Tibial artery (tissue), 4 donors: ENCODE results near the gene STH.

Experiments
- DNase-seq, 2 donors: peaks; one replicate each; pipeline ENCODE4 v3.0.0-alpha.2; 2019
- H3K27ac ChIP-seq, 2 donors: fragments of 200-600 bp; sonication (generic) in 1 of 2; 1 replicate in 1 of 2; 2 replicates in 1 of 2; pipeline ENCODE4 v1.5.1; 2018 to 2019; ENCODE audit warnings: mild to moderate bottlenecking in 1 of 2
- H3K27me3 ChIP-seq, 2 donors: fragments of 200-600 bp; sonication (generic) in 1 of 2; one replicate each; pipeline versions ENCODE4 v1.5.1 to v1.6.0; 2016 to 2019
- H3K36me3 ChIP-seq, 3 donors: fragments of 200-600 bp; sonication (generic) in 2 of 3; one replicate each; pipeline ENCODE4 v1.5.1; 2016 to 2019; ENCODE audit warnings: mild to moderate bottlenecking in 2 of 3
- H3K4me1 ChIP-seq, 4 donors: fragments of 200-600 bp; sonication (generic) in 2 of 4; 1 replicate in 3 of 4; 2 replicates in 1 of 4; pipeline ENCODE4 v1.5.1; 2016 to 2019
- H3K4me3 ChIP-seq, 2 donors: fragments of 200-600 bp; sonication (generic) in 1 of 2; 1 replicate in 1 of 2; 2 replicates in 1 of 2; pipeline ENCODE4 v1.5.1; 2018 to 2019; ENCODE audit warnings: mild to moderate bottlenecking in 2 of 2
- H3K9me3 ChIP-seq, 3 donors: fragments of 200-600 bp; sonication (generic) in 1 of 3; one replicate each; pipeline ENCODE4 v1.5.1; 2016 to 2019
- intact Hi-C: fragments of 100-400 bp; cut with DNase I; formaldehyde crosslinking; loops from one replicate; pipeline ENCODE4 v1.15.0; 2023; ENCODE audit warnings: low total_unique reads
- TF ChIP-seq, protein P1 (sequence below), 2 experiments: fragments of 200-600 bp in 1 of 2; fragments of 450-650 bp in 1 of 2; IDR thresholded peaks; one replicate each; pipeline ENCODE4 v1.5.1; 2017 to 2019; ENCODE audit warnings: antibody characterized with exemption in 2 of 2, mild to moderate bottlenecking in 1 of 2, moderate library complexity in 1 of 2

The STH gene

DNA sequence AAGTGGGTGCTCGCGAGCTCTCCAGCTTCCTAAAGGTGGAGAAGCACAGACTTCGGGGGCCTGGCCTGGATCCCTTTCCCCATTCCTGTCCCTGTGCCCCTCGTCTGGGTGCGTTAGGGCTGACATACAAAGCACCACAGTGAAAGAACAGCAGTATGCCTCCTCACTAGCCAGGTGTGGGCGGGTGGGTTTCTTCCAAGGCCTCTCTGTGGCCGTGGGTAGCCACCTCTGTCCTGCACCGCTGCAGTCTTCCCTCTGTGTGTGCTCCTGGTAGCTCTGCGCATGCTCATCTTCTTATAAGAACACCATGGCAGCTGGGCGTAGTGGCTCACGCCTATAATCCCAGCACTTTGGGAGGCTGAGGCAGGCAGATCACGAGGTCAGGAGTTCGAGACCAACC, 1.9 kb upstream of the STH start:
- H3K36me3 ChIP-seq = no peaks in the 10 kb centered on the region
- no peaks in the 10 kb centered on the region for H3K27me3 ChIP-seq
- no peak overlapping the region for H3K4me3 ChIP-seq
- no peaks in the 10 kb centered on the region for H3K4me1 ChIP-seq
- no peaks in the 10 kb centered on the region for H3K9me3 ChIP-seq
- no peak for DNase-seq
- H3K27ac ChIP-seq = no peak overlapping the region
- intact Hi-C loops = no loop called here
- TF ChIP-seq, protein P1, sequence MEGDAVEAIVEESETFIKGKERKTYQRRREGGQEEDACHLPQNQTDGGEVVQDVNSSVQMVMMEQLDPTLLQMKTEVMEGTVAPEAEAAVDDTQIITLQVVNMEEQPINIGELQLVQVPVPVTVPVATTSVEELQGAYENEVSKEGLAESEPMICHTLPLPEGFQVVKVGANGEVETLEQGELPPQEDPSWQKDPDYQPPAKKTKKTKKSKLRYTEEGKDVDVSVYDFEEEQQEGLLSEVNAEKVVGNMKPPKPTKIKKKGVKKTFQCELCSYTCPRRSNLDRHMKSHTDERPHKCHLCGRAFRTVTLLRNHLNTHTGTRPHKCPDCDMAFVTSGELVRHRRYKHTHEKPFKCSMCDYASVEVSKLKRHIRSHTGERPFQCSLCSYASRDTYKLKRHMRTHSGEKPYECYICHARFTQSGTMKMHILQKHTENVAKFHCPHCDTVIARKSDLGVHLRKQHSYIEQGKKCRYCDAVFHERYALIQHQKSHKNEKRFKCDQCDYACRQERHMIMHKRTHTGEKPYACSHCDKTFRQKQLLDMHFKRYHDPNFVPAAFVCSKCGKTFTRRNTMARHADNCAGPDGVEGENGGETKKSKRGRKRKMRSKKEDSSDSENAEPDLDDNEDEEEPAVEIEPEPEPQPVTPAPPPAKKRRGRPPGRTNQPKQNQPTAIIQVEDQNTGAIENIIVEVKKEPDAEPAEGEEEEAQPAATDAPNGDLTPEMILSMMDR (IDR thresholded peaks at IDR 0.05) = no peak

DNA sequence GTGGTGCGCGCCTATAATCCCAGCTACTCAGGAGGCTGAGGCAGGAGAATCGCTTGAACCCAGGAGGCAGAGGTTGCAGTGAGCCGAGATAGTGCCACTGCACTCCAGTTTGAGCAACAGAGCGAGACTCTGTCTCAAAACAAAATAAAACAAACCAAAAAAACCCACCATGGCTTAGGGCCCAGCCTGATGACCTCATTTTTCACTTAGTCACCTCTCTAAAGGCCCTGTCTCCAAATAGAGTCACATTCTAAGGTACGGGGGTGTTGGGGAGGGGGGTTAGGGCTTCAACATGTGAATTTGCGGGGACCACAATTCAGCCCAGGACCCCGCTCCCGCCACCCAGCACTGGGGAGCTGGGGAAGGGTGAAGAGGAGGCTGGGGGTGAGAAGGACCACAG, 1.4 kb upstream of the STH start:
- Histone ChIP-seq H3K9me3 (no peaks in the 10 kb centered on the region), H3K4me1 (peaks cover 0 to under 1% (median 0%) of the 10 kb centered on the region in 4 donors), H3K27ac (no peak overlapping the region), H3K27me3 (no peaks in the 10 kb centered on the region), H3K4me3 (no peak overlapping the region), H3K36me3 (no peaks in the 10 kb centered on the region)
- TF ChIP-seq, protein P1 (IDR thresholded peaks at IDR 0.05) = no peak
- DNase-seq = no peak
- intact Hi-C loops = no loop called here

DNA sequence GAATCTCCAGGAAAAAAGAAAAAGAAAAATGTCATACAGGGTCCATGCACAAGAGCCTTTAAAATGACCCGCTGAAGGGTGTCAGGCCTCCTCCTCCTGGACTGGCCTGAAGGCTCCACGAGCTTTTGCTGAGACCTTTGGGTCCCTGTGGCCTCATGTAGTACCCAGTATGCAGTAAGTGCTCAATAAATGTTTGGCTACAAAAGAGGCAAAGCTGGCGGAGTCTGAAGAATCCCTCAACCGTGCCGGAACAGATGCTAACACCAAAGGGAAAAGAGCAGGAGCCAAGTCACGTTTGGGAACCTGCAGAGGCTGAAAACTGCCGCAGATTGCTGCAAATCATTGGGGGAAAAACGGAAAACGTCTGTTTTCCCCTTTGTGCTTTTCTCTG, 845 bp downstream of the STH start:
- no peak overlapping the region for H3K4me3 ChIP-seq
- peaks cover 0 to 18% (median 7%) of the 10 kb centered on the region in 4 donors for H3K4me1 ChIP-seq
- no peak for DNase-seq
- H3K27me3 ChIP-seq = no peaks in the 10 kb centered on the region
- no peaks in the 10 kb centered on the region for H3K9me3 ChIP-seq
- TF ChIP-seq, protein P1 (IDR thresholded peaks at IDR 0.05) = no peak
- no peak overlapping the region for H3K27ac ChIP-seq
- intact Hi-C loops = loop anchor here (5.0 kb wide), 2 partner anchors 42 to 212 kb away; no protein-coding TSS in a partner anchor
- no peaks in the 10 kb centered on the region for H3K36me3 ChIP-seq

DNA sequence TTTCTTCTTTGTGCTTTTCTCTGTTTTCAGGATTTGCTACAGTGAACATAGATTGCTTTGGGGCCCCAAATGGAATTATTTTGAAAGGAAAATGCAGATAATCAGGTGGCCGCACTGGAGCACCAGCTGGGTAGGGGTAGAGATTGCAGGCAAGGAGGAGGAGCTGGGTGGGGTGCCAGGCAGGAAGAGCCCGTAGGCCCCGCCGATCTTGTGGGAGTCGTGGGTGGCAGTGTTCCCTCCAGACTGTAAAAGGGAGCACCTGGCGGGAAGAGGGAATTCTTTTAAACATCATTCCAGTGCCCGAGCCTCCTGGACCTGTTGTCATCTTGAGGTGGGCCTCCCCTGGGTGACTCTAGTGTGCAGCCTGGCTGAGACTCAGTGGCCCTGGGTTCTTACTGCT, 1.2 kb downstream of the STH start:
- DNase-seq = no peak
- intact Hi-C loops = loop anchor here (5.0 kb wide), 2 partner anchors 42 to 212 kb away; no protein-coding TSS in a partner anchor
- no peak overlapping the region for H3K4me3 ChIP-seq
- TF ChIP-seq, protein P1 (IDR thresholded peaks at IDR 0.05) = no peak
- H3K4me1 ChIP-seq = peaks cover 0 to 18% (median 7%) of the 10 kb centered on the region in 4 donors
- H3K27ac ChIP-seq = no peak overlapping the region
- no peaks in the 10 kb centered on the region for H3K27me3 ChIP-seq
- no peaks in the 10 kb centered on the region for H3K9me3 ChIP-seq
- H3K36me3 ChIP-seq = no peaks in the 10 kb centered on the region

DNA sequence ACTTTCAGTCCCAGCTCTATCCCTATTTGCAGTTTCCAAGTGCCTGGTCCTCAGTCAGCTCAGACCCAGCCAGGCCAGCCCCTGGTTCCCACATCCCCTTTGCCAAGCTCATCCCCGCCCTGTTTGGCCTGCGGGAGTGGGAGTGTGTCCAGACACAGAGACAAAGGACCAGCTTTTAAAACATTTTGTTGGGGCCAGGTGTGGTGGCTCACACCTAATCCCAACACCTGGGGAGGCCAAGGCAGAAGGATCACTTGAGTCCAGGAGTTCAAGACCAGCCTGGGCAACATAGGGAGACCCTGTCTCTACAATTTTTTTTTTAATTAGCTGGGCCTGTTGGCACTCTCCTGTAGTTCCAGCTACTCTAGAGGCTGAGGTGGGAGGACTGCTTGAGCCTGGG, 1.7 kb downstream of the STH start:
- H3K27ac ChIP-seq = no peak overlapping the region
- no peaks in the 10 kb centered on the region for H3K36me3 ChIP-seq
- TF ChIP-seq, protein P1 (IDR thresholded peaks at IDR 0.05) = no peak
- no peaks in the 10 kb centered on the region for H3K9me3 ChIP-seq
- no peaks in the 10 kb centered on the region for H3K27me3 ChIP-seq
- H3K4me3 ChIP-seq = no peak overlapping the region
- DNase-seq = no peak
- intact Hi-C loops = loop anchor here (5.0 kb wide), 2 partner anchors 42 to 212 kb away; no protein-coding TSS in a partner anchor
- peaks cover 0 to 18% (median 7%) of the 10 kb centered on the region in 4 donors for H3K4me1 ChIP-seq
